GM19372 (cell line): Measurements from ENCODE around the gene OSTM1.

Experiments
- ATAC-seq: cut with Tn5 transposase; IDR thresholded peaks from one replicate; pipeline ENCODE4 v1.9.1; 2021; ENCODE audit warnings: mild to moderate bottlenecking, low read depth, moderate library complexity; ENCODE audit not compliant: unreplicated experiment

Gene OSTM1, protein sequence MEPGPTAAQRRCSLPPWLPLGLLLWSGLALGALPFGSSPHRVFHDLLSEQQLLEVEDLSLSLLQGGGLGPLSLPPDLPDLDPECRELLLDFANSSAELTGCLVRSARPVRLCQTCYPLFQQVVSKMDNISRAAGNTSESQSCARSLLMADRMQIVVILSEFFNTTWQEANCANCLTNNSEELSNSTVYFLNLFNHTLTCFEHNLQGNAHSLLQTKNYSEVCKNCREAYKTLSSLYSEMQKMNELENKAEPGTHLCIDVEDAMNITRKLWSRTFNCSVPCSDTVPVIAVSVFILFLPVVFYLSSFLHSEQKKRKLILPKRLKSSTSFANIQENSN

DNA sequence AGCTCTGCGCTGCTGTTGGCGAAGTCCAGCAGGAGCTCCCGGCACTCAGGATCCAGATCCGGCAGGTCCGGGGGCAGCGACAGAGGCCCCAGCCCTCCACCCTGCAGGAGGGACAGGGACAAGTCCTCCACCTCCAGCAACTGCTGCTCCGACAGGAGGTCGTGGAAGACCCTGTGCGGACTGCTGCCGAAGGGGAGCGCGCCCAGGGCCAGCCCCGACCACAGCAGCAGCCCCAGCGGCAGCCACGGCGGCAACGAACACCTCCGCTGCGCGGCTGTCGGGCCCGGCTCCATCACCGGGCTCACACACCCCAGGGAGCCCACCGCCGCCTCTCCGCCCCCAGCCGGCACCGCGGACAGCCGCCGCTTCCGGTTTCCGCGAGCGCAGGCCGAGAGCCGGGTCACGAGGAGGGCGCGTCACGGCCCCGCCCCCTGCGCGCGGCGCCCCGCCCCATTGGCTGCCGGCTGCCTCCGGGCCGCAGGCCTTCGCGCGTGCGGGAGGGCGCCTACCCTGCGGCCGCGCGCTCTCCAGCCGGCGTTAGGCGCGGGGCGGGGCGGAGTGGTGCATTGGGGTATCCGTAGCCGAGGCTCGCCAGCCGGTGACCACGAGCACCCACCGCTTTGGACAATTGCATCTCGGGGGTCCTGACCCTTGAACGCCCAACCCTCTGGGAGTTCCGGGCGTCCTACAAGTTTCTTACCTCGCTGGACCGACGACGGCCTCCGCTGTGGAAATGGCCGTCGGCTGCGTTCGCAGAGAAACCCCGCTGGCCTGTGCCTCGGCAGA lies at the start of gene OSTM1:
TSS of gene OSTM1 (minus strand) at position 383 of the 786 bp plus-strand sequence. CDS start at position 293, 90 bp downstream.
- ATAC-seq = peak; percentile 95

DNA sequence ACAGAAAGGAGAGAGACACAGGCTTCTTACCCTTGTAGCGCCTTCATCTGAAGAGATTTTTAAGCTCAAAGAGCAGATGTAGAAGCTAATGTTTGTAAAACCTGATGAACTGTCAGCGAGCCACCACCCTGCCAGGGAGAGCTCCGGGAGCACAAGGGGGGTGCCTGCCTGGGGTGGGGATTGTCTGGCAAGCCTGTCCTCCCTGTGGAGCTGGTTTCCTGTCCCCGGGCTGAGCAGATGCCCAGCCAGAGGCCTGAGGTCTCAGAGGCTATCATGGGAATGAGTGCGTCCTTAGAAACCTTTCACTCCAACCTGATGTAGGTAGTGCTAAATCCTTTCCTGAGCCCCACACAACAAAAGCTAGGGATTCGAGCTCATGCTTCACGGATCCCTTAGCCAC lies 49.4 kb upstream of the OSTM1 start:
- no peak for ATAC-seq

DNA sequence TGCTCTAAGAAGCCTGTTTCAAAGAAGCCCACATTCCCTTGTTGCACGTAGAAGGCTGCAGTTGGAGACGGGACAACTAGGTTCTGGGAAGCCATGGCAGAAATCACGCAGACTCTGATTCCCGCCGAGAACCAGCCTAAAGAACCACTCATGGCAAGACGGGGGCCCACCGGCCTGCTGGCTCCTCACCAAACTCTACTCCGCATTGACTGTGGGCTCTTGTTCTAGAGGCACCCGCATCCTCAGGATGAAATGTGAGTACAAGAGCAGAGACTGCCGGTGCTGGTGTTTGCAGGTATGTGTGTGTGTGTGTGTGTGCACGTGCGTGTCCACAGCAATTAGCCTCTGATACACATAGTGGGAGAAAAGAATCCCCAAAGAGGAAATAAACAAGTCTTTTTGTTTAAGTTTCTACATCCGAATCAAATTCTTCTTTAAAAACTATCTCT lies 49.0 kb upstream of the OSTM1 start:
- no peak for ATAC-seq

DNA sequence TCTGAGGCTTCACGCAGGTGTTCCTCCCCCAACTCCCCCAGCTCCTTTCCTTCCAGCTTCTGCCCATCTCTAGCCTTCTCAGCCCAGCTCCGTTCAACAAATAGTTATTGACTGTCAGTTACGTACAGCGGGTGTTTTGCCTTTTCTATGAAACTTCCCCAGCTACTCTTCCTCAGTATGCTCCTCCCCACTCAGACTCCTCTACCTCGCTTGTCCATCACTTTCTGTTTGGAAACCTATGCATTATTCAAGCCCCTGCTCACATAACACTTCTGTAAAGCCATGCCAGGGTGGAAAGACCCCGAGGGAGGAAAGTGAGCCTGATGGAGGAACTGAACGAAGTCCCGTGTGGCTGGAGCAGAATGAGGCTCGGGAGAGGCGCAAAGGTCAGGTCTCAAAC lies 47.1 kb upstream of the OSTM1 start:
- no peak for ATAC-seq

DNA sequence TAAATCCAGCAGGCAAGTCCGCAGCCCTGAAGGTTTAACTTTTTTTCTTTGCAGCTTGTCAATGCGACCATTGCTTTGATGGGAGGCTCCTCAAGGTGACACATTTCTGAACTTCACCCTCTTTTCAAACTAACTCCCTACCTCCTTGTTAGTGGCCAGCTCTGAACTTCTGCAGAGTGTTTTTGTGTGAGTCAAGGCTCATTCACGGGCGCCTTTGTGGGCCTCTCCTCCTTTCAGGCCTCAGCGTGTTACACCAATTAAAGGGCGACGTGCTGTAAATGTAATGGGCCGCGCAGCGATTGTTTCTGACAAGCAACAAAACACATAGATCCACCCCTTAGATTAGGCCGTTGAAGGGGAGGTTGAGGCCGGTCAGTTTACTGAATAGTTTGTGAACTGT lies 45.8 kb upstream of the OSTM1 start:
- ATAC-seq = no peak

DNA sequence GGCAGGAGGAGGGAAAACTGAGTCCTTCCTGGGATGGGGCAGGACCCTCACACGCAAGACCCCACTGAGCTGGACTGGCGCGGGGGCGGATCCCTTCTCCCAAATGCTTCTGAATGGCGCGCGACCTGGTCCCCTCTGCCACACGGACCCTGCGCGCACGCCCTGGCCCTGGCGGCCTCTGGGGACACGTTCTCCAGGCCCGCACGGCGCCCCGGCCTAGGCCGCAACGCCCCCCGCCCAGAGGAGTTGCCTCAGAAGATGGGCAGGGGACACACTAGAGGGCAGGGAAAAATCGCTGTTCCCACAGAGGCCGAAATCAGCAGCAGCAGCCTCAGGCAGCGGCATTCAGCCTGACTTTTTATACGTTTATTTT lies 45.2 kb upstream of the OSTM1 start:
- ATAC-seq = no peak

DNA sequence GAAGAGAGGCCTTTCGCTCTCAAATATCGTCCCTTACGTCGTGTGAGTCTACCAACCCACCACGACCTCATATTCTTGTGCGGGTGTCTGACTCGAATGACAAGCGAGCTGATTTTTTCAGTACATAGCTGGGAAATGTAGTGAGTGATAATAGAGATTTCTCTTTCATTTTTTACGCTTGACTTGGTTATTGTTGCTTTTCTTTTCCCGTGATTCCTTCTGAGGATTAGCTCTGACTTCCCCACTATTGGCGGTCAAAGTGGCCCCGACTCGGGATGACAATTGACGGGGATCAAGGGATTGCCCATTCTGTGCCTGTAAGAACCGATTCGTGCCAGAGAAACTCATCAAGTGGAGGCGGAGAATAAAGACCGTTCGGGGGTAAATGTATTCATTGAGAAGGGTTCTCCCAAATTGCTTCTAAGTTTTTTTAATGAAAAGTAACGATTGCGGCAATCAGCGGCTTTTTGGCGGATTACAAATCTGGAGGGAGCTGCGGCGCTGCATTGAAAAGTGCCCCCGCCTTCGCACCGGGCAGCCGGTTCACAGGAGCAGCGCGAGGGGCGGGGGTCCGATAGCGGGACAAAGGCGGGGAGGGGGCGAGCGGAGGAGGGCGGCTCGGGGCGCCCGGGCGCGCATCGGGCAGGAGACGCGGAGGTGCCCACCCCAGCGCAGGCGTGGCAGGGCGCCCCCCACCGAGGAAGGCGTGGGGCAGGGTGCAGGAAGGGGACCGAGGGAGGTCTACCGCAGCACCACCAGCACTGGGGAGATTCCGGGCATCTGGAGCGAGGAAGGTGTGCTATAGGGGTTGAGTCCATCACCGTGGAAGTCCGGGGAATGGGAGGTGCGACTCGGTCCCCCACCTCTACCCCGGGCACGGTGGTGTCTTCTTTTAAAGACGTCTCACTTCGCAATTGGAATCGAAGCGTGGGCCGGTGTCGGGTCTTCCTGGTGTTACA lies 44.5 kb upstream of the OSTM1 start:
- ATAC-seq = no peak

DNA sequence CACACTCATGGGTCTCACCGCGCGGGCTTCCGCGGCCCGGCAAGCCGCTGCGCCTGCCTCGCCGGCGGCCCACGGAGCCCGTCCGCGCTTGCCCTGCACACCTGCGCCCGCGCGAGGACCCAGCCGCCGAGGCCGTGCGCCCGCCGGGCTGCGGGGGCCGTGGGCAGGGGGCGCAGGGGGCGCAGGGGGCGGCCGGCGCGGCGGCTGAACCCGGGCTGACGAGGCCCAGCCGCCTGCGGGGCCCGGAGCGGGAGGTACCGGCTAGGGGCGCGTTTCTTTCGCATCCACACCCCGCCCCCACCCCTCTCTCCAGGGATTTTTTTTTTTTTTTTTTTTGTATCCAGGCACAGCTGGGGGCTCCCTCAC lies 43.8 kb upstream of the OSTM1 start:
- ATAC-seq = no peak

DNA sequence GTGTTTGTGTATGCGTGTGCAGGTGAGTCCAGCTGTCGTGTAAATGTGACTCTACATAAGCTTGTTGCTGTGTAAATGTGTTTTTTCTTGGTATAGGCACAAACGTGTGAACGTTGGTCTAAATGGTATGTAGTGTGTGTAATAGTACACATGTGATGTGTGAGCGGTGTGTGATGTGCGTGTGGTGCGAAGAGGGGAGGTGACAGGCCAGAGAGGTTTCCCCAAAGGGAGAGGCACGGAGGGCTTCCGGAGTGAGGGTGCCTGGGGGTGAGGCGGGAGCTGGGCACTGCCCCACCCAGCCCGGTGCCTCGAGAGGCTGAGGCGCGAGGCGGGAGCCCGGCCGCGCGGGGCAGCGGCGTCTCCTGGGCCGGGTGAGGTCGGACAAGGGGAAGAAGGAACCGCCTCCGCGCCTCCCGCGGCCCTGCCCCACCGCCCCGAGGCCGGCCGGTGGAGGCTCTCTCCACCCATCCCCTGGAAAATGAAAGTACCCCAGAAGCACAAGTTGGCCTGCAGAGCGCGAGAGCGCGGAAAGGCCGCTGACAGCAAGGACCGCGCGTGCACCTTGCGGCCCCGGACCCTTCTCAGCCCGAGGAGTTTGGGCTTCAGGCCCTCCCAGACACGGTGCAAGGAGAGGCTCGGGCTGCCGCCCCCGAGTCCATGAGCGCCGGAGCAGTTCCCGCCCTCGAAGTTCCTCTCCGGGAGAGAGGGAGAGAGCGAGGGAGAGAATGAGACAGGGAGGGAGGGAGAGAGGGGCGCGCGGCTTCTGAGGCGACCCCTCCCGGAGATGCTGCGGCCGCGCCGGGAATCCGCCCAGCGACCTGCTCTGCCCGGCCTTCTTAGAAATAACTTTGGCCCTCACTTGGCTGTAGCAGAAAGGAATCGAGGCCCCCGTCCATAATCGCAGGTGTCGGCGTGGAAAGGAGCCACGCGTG lies 43.2 kb upstream of the OSTM1 start:
- peak; percentile 44 for ATAC-seq

DNA sequence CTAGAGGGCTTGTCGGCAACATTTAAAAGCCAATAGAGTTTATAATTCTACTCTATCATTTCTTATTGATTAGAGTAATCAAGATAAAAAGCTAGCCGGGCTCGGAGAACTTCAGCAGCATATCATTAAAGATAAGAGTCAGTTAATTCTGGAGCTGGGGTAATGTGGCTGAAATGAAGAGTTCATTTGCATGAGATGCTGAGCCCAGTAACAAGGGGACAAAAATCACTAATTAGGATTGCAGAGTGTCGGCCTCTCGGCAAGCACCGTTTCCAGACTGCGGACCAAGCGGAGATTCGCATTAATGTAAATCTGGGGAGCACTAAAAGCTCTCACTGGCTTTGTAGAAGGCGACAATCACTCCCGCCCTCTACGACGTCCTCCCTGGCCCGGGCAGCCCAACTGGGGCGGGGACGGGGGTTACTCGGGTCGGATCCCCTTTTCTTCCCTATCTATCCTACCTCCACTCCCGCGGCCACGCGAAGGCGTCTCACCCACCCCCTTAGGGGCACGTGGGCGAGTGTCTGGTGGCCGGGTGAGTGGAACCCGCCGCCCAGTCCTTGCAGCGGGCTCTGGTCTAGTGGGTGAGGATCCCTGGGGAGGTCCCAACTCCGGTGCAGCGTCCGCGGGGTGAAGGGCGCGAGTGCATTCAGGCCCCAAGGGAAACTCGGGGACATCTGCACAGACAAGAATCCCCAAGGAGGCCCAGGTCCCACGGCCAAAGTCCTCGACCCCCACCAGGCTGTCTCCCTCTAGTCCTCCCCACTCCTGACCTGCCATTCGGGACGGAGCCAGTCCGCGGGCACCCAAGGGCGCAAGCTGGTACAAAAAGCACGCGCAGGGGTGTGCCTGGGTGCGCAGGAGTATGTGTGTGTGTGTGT lies 42.2 kb upstream of the OSTM1 start:
- ATAC-seq = no peak

DNA sequence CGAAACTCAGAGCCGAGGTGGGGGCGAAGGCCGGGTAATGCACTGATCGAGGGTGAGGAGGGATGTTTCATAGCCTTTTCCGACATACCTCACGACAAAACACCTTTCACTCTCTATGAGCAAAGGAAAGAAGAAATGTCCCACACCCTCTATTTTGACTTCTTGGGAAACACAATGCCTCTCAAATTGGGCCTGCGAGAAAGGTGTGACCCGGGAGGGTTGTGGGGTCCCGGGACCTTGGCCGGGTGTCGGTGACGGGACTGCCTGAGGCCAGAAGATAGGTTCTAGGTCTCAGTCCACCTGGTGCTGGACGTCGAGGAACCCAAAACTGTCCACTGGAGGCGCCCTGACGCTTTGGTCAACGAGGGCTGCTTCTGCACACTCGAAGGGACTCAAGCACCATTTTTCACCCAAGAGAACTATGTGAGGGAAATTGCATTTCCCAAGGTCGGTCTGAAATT lies 41.1 kb upstream of the OSTM1 start:
- no peak for ATAC-seq

DNA sequence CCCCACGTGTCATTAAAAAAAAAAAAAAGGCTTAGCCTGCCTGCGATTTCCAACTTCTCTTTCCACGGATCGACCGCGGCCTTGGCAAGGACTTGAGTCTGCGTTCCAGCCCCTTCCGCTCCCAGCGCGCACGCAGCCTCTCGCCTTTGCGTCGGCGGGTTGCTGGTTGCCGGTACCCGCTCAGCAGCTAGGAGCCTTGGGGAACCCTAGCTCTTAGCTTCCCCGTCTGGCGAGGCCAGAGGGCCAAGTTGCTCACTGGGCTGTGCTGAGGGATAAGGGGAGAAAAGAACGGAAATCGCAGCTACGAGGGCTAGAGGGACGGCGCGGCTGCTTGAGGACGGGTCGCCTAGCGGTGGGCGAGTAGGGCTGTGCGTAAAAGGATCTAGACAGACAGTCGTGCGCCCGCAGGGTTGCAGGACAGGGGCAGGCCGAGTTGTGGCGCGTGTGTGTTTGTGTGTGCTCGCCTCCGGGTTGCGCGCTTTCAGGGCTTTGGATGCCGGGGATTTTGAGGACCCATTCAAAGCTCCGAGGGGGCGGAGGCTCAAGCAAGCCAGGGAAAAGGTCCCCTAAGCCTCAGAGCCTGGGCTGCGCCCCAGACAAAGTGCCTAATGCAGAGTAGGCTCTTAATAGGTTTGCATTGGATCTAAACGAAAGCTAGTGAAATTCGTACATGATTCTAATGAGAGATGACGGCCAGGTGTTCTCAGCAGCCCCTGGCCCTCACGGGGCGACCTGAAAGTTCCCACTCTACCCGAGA lies 40.5 kb upstream of the OSTM1 start:
- ATAC-seq = no peak

DNA sequence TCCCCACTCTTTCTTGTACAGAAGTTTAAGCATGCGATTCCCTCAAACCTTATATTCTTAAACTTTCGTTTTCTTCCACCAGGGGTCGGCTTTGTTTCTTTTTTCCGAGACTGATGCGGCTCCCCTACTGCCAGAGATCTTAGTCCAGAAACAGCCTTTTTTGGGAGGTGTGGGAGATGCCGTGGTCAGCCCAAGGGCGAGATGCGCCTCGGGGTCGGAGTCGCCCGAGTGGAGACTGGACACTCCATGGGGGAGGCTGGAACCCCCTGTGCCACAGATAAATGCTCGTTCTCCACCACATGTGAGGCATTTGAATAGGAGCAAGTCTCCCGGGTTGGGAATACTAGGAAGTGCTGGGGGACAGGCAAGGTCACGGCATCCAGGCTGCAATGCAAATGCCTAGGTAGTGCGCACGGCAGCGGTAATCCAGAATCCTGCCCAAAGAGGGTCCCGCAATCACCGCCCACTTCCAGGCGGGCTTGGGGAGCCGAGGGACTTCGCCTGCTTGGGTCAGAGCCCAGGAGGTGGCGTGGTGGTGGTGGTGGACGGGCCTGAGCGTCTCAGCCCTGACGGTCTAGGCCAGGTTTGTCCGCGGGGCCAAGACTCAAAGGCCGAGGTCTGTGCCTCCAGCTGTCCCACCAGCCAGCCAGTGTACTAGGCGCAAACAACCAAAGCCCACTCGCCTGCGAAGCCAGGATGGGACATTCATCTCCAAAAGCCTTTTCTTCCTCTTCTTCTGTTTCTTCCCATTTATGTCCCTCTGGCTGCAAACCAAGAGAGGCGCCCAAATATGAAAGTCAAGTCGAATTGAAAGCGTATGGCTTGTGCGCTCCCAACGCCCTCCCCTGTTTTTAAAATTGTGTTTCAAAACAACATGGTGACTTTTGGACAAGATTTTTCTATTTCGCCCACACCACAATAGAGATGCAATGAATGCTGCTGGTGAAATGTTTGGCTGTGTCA lies 39.3 kb upstream of the OSTM1 start:
- ATAC-seq = no peak

DNA sequence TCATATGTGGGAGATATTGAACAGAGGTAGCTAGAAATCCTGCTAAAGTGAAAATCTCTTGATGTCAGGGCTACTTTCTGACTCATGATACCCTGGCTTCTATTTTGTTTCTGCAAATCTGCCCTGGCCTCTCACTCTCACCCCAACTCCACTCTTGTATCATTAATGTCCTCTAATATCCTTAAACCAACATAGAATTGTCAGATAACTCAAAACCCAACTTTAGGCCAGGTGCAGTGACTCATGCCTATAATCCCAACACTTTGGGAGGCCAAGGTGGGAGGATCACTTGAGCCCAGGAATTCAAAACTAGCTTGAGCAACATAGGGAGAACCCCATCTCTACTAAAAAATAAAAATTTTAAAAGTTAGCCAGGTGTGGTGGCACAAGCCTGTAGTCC lies 33.8 kb upstream of the OSTM1 start:
- ATAC-seq = no peak

DNA sequence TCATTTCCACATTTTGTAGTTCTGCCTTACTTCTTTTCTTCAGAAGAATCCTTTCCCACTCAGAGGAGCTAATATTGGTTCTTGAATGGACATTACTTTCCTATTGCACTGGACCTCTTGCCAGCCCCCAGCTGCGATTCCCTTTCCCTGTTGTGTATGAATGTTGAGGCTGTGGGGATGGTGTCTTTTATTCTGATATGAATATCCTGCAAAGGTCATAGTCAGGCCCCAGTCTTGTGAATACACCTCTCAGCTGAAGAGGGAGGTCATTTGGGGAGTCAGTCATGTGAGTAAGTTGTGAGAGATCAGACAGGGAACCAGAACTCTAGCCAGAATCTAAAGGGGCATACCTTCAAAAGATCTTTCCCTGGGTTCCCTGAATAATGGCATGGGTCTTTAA lies 32.6 kb upstream of the OSTM1 start:
- ATAC-seq = no peak

DNA sequence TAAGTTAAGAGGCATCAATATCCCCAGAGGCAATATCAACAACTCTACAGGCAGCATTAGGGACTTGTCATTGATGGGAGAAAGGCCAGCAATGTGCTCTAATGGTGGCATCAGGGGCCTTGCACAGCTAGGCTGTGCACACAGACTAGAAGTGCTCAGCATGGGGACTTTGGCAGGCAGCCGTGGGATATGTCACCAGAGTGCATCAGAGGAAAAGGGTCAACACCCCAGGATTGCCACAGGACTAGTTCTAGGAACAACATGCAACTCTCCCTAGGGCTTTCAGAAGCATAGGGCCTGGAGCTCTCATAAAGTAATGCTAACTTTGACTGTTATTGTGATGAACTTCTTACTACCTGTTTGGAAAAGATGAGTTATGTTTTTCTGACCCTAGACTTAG lies 32.2 kb upstream of the OSTM1 start:
- no peak for ATAC-seq

DNA sequence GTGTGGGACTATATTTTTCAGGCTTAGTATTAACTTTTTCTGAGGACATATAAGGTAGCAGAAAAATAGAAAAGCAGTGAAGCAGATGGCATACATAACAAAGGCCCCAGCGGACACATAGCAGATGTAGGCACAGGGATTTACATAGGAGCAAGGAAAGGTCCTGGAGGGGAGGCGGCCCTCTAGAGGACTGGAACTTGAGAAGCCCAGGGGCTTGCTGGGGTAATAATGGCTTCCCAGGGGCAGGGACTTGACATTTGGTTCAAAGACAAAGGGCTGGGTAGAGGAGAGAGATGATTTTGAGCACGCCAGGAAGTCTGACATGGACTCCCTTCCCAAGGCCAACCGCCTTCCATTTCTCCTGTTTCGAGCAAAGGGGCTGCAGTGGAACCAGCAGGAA lies 31.7 kb upstream of the OSTM1 start:
- no peak for ATAC-seq
